Activated T-cell treated with anti-CD3 and anti-CD28 coated beads for 48 hours (primary cell): ENCODE results near the gene RPS3.

Experiments
- DNase-seq: peaks from one replicate; pipeline ENCODE4 v3.0.0-alpha.2; 2020; ENCODE audit warnings: low read depth

The RPS3 gene

GRCh38 chr11:75420224-75421034 is 21.1 kb downstream of the RPS3 start:
- DNase-seq: no peak

GRCh38 chr11:75421035-75421602 is 21.8 kb downstream of the RPS3 start:
- no peak for DNase-seq

DNA sequence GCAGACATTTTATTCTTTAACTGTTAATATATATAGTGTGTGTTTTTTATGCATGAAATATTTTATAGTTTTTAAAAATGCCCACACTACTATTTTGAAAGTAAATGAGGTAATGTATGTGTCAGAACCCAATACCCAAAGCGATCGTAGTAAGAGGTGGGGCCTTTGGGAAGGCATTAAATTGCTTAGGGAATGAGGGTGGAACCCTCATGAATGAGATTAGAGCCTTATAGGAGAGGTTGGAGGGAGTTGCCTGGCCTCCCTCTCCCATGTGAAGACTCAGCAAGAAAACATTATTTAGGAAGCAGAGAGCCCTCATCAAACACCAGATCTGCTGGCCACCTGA is 22.6 kb downstream of the RPS3 start:
- DNase-seq: no peak

DNA sequence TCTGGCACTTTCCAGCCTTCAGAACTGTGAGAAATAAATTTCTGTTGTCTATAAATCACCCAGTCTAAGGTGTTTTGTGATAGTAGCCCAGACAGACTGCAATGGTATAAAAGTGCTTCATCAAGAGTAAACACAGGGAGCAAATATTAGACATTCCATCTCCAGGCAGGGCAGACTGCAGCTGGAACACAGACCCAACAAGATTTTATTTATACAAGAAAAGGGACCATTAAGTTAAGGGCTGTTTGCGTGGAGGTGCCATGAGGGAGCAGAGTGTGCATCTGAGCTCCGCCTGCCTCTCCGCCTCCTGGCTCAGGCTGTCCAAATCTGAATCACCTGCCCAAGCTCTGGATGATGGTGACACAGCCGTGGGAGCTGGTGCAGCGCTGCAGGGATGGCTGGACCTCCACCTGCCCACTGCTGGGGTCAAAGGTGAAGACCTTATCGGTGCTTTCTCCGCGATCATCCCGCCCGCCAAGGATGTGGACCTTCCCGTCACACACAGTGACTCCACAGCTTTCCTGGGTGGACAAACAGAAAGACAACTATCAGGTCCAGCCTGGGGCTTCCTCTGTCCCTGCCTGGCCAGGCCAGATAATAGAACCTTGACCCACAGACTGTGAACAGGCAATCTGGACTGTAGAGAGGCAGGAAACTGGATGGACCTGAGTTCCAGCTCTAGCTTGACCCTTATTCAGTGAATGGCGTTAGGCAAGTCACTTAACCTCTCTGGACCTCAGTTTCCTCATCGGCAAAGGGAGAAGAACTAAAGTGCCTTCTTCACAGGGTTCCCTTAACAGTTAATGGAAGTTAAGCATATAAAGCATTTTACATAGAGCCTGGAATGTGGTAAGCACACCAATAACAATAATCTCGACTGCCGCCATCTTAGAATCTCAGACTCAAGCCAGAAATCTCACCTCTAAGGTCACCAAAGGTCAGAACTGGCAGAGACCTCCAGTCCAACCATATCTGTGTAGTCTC is 23.2 kb downstream of the RPS3 start:
- no peak for DNase-seq

DNA sequence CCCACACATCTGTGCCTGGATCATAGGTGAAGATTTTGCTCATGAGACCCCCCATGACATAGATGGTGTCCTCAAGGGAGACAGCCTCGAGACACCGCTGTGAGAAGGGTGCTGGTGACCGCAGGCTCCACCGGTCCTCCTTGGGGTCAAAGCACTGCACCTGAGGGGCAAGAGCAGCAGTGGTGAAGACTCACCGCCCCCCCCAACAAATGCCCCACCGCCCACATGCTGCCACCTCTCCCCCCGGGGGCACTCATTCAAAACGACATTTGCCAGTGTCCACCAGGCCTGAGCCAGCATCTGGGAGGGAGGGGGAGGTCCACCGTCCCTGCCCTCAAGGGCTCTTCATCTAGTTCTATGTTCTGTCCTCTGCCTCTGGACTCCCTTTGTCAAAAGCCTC is 24.4 kb downstream of the RPS3 start:
- DNase-seq: no peak

GRCh38 chr11:75424396-75424795 is 25.1 kb downstream of the RPS3 start:
- no peak for DNase-seq

DNA sequence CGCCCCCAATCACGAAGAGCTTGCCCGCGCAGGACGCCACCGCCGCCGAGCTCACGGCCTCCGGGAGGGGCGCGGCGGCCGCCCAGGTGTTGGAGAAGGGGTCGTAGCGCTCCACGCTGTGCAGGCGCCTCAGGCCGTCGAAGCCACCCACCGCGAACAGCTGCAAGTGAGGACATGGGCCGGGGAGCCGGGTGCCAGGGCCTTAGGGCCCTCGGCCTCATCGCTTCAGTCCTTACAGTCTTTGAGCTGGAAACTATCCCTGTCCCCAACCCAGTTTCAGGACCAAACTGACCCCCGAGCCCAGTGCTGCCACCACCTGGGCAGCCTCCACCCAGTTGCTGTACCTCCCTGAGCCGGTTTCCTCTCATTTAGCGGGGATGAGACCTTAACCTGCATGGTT is 26.1 kb downstream of the RPS3 start:
- DNase-seq: no peak

DNA sequence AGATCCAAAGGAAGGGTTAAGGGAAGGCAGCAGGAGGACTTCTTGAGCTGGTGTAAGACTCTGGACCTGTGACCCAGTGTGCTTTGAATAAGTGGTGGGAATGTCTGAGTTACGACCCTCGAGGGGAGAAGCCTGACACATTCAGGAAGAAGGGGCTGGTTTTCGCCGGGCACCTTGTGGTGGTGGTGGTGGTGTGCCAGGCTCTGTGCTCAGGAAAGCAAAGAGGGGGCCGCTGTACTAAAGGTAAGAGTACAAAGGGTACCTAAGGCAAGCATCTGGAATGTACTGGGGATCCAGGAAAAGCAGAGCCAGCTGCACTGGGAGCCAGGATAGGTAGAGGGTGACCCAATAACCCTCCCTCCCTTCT is 27.4 kb downstream of the RPS3 start:
- DNase-seq: no peak

DNA sequence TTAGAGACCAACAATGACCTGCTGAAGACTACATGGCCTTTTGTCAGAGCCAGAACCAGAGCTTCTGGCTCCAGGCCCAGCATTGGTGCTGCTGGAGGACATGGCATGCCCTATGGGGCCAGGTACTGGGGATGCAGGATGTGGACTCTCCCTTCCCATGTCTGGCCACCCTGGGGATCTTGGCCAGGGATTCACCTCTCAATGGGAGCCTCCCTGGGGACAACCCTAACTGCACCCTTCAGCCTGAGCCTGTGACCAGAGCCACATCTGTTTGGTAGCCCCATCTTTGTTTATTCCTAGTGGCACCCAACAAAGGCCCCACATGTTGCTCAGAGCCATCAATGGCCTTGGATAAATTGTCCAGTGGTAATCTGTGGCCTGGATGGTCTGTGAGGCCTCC is 27.9 kb downstream of the RPS3 start:
- DNase-seq: no peak

DNA sequence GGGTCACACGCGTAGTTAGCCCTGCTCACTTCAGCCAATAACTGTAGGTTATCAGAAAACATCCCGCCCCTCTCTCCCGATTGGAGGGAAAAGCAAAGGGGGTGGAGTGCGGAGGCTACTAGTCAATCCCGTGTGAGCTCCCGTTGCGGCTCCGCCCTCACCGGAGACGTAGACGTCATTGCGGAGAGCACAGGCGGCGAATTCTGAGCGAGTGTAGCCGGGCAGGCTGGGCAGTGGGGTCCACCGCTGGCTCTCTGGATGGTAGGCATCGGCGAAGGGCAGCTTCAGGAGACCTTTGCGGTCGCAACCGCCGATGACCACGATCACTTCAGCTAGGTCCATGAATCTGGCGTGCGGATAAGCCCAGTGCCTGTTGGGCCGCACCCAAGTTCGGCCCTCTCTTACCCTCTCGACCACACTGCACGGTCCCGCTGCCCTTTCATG is 29.0 kb downstream of the RPS3 start:
- DNase-seq: peak; percentile 71

DNA sequence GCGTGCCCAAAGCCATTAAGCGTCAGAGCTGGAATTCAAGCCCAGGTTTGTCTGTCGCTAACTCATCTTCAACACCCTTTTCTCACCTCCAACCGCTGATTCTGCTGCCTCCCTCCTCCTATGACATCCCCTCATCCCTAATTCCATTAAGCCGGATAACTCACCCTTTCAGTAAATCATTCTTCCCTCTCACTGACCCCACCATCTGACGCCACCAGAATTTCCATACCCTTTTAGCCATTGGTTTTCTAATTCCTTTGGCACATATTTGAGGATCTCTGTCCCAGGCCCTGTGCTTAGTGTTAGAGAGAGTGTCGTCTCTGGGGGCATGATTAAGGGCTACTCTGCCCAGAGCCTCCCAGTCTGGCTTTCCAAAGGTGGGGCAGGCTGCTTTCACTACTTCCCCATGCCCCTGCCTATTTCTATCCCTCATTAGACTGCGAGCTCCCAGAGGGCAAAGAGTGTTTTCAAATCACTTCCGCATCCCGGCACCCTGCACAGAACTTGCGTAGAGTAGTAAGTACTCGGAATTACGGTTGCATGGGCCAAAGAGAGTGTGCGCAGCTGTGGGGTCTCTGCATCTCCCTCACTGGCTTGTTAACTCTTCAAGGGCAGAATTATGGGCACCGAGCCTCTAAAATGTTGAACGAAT is 29.8 kb downstream of the RPS3 start:
- no peak for DNase-seq

DNA sequence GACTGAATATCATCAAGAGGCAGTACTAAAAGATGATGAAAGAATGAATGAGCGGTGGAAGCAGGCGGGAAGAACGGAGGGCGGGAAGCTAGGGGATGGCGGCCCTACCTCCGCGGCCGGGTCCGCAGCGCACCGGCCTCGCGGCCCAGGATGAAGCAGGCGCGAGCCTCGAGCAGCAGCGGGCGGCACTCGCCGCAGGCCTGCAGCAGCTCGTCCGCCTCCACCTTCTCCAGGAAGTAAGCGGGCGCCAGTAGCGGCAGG is 30.3 kb downstream of the RPS3 start:
- DNase-seq: no peak

DNA sequence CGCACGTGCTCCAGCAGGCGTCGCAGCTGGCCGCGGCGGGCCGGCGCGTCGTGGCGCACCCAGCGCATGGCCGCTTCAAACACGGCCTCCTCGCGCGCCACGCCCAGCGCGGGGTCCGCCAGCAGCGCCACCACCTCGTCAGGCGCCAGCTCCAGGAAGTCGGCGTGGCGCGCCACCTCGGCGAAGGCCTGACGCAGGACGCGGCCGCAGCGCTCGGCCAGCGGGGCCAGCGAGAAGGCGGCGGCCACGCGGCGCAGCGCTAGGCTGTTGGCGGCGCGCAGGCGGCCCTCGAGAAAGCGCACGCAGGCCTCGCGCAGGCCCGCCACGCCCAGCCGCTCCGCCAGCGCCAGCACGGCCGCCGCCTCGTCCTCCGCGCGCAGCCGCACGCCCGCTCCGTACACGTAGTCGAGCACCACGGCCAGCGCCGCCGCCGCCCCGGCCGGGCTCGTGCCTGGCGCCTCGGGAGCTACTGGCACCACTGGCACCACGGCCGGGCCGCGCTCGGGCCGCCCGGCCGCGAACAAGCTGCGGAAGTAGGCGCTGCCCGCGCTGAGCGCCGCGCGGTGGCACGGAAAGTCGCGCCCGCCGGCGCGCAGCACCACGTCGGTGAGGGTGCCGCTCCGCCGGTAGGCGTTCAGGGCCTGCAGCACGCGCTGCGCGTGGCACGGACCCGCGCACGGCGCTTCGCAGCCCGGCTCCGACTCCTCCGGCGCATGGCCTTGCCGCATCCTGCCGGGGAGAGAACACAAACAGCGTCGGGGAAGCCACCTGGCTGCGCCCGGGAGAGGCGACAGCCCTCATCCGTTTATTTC is 30.8 kb downstream of the RPS3 start:
- peak; percentile 66 for DNase-seq

GRCh38 chr11:75430714-75431532 is 31.6 kb downstream of the RPS3 start:
- DNase-seq: no peak

GRCh38 chr11:75431533-75432525 is 32.5 kb downstream of the RPS3 start:
- no peak for DNase-seq

DNA sequence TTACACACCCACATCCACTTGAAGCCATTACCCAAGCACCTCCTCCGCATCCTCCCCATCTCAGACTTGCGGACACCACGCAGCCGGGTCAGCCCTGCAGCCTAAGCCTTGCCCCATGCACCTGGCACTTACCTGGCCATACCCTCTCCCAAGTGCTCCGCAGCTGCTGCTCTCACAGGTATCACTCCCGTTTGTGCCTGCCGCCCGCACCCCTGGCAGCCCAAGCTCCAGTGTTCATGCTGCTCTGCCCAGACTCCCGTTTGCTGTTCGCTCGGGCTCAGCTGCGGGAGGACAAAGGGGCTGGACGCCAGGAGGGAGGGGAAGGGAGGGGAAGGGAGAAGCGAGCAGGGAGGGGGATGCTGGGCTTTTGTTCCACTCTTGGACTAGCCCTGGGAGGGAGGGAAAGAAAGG is 33.6 kb downstream of the RPS3 start, which contains the start of gene KLHL35:
Gene KLHL35, minus strand, starts transcription at position 293 of the 411 bp plus-strand sequence. CDS start 2,574 bp downstream, outside the sequence.
- no peak for DNase-seq

- no peak for DNase-seq
These were observed 34.1 kb downstream of the RPS3 start for GRCh38 chr11:75433443-75433842.

- no peak for DNase-seq
These were observed 34.7 kb downstream of the RPS3 start for GRCh38 chr11:75434051-75434450.

DNA sequence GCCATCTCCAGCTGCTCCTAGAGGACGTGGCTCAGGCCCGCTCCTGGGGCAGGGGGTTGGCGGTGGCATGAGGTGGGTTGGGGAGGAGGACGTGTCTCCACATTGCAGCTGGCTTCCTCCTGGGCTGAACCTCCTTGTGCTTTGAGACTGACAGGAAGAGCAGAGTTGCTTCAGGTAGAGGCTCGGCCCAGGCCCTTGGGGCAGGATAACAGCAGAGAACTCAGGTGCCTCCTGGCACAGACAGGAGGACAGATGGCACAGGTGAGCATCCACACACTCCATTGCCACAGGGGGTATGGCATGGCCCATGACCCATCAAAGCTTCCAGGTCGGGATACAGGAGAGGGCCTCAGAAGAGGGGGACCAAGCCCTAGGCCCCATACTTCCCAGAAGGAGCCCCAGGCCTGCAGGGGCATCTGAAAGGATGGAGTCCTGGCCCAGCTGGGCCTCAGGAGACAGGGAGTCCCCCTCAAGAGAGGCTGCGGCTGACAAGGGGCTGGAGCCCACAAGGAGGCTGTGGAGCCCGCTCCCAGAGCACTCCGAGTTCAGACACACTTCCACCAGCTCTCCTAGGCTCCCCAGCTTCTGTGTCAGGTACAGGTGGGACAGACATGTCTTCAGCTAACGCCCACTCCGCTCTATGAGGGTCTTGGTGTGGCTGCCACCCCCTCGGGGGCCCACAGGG is 35.7 kb downstream of the RPS3 start:
- DNase-seq: no peak
